Stimulated activated CD4-positive, alpha-beta T cell treated with anti-CD3 and anti-CD28 coated beads, Interleukin-15, amount 100 ng/mL, for 1 hour (primary cell): Measurements from ENCODE around the gene IZUMO1.
"Not testable (repeated sequence)": the region's sequence is repeated elsewhere in the genome, so short reads cannot be mapped to it uniquely, and the experiment has no call there.

Source experiments
- DNase-seq, 2 donors: peaks; one replicate each; pipeline ENCODE4 v3.0.0-alpha.2; 2020; ENCODE audit warnings: low read depth in 1 of 2, low spot score in 1 of 2

The IZUMO1 gene

DNA sequence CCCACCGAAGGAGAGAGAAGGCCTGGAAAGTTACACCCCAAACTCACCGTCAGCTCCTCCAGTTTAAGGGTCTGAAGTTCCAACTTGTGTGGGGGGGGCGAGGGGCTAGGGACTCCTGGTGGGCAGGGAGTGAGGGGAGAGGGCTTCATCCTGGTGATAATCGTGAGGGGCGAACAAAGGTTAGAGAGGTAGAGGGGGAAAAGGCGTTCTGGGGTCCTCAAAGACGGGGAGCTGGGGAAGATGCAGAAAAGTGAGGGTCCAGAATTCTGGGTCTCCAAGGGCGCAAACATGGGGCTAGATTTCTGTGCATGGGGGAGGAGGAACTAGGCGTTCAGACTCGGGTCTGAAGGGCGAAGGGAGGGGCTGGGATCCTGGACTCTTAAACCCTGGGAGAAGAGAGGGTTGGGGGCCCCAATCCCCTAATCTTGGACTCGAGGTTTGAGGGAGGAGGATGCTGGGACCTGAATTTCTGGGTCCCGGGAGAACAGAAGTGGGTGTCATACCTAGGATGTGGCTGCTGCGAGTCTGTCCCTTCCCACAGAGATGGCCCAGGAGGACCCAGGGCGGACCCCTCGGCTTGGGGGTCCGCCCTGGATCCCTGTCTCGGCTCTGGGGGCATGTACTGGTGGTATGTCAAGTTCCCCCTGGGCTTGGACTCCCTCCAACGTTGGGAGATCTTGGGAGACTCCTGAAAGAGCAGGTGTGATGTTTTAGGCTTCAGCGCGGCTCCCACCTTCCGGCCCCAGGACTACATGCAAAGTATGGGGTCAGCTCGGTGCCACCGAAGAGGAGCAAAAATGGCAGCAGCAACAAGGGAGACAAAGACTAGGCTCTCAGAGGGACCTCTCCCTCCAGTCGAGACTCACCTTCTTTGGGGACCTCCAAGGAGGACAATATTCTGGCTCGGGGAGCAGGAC is 31.7 kb downstream of the IZUMO1 start:
- DNase-seq, result no peak

DNA sequence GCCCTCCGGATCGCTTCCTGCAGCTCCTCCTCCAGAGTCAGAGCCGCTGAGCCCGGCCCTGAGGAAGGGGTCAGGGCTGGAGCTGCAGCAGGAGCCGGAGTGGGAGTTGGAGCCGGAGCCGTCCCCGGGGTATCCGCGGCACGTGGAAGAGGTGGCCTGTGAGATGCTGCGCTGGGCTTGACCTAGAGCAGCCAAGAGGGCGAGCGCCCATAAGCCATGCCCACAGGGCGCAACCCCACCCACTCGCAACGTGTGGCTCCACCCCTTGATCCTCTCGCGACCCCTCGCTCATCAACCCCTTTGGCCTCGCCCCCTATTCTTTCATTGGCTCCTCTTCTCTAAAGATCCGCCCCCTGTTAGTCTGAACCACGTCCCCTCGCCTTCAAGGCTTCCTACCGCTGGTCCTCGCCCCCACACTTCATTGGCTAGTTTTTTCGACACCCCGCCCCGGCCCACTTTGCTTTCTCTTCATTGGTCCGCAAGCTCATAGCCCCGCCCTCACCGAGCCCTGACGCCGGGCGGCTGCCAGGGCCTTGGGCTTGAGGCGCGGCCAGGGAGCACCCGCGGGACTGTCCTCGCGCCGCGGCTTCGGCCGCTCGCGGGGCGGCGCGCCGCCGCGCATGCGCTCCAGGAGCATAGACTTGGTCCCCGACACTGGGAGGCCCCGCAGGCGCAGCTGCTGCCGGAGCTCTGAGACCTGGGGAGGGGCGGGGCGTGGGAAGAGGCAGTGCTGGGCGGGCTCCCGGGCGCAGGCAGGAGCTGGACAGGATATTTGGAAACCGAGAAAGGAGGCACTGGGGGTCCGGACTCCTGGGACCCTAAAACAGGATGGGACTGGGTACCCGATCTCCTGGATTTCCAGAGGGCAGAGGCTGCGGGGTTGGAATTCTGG is 32.6 kb downstream of the IZUMO1 start:
- DNase-seq, result peak; percentile 92 to 95

DNA sequence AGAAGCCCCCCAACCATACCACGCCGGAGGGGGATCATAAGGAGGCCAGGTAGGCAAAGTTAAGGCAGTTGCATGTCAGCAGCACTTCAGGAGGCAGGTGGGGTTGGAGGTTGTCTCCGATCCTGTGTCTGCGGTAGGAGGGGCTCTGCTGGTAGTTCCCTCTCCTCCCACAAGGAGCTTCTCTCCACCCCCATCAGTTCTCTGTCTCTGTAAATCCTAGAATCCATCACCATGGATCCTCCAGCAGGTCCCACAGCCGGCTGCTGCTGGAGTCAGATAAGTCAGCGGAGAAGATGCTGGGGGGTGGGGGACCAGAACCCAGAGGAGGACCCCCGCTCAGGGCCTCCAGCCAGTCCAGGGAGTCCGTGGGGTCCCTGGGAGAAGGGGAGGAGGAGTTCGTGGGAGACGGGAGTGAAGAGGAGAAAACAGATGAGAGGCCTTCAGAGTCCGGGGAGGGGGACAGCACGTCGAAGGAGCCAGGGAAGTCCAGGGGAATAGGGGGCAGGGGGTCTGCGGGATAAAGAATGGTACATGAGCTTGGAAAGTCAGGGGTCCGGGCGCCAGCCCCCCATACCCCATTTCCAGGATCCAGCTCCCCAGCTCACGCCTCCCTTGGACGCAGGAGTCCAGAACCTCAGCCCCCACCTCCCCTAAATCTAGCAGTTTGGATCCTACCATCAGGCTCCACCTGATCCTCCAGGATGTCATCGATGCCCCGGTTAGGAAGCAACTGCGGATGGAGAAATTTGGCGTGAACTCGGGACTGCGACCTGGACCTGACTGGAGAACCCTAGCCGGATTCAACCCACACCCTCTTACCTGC is 33.5 kb downstream of the IZUMO1 start:
- DNase-seq, result no peak

DNA sequence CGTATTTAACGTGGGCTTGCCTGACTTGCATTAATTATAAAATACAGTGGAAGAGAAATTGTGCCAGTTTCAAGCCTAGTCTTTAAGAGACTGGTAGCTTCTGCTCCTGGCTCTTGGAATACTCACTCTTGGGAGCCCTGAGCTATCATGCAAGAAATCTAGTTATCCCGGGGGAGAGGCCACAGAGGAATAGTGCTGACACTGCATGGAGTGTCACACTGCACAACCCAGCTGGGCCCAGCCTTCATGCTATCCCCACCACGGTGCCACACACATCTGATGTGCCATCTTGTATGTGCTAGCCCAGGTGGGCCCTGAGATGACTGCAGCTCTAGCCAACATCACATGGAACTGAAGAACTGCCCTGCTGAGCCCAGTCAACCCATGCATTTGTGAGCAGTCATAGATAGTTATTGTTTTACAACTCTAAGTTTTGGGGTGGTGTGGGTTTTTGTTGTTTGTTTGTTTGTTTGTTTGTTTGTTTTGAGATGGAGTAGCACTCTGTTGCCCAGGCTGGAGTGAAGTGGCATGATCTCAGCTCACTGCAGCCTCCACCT is 35.5 kb downstream of the IZUMO1 start:
- no peak for DNase-seq

DNA sequence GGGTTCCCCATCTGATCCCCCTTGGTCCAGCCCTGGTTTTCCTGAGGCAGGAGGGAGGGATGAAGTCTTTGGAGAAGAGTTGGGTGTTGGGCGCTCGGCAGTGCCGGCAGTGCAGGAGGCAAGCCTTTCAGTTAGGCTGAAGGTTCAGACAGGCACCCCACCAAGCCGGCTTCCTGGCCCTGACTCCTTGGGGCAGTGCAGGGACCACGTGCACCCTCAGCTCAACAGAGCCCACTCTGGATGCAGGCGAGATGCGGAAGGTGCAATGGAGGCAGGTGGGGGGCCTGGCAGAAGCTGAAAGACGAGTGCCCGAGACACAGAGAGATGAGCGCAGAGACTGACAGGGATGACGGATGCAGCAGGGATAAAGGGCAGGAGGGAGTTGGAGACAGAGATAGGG is 38.2 kb downstream of the IZUMO1 start:
- no peak for DNase-seq

DNA sequence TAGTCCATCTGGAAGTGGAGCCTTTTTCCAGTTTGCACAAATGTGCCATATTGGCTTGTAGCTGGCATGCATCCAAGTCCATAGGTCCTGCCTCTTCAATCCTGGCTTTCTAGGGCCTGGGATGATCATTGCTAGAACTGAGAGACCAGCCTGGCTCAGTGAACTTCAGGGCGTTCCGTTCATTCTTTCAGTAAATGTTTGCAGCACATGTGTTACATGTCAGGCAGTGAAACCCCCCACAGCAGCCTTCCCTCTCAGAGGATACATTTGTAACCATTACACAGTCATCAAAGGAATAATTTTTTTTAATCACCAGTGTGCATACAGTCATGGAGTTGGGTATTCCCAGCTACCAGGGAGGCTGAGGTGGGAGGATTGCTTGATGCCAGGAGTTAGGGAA is 41.3 kb downstream of the IZUMO1 start:
- no peak for DNase-seq

DNA sequence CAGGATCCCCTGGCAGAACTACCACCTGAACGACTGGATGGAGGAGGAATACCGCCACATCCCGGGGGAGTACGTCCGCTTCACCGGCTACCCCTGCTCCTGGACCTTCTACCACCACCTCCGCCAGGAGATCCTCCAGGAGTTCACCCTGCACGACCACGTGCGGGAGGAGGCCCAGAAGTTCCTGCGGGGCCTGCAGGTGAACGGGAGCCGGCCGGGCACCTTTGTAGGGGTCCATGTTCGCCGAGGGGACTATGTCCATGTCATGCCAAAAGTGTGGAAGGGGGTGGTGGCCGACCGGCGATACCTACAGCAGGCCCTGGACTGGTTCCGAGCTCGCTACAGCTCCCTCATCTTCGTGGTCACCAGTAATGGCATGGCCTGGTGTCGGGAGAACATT is 43.4 kb downstream of the IZUMO1 start:
- DNase-seq, result no peak

DNA sequence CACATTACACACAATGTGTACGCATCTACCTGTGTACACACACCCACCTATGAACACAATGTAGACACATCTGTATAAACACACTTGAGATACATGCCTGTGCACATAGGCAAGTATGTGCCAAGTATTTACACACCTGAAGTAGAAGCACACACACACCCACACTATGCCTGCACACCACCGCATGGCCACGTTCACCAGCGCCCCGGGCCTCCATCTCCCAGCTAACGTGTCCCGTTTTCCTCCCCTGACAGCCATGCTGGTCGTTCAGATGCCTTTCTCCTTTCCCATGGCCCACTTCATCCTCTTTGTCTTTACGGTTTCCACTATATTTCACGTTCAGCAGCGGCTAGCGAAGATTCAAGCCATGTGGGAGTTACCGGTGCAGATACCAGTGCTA is 44.0 kb downstream of the IZUMO1 start:
- DNase-seq, result no peak

DNA sequence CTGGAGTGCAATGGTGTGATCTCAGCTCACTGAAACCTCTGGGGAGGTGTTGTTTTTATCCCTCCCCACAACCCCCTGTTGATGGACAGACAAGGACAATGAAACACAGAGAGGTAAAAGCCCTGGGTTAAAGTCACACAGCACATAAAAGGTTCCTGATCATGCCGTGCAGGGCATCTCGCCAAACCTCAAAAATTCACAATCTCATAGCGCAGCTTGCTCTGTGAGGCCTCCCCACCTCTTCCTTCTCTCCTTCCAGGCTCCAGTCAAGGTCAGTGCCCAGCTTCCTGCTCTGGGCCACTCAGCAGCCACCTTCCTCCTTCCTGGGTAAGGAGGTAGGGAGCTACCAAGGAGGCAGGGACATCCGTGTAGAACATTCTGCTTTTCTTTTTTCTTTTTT is 48.7 kb downstream of the IZUMO1 start:
- no peak for DNase-seq

DNA sequence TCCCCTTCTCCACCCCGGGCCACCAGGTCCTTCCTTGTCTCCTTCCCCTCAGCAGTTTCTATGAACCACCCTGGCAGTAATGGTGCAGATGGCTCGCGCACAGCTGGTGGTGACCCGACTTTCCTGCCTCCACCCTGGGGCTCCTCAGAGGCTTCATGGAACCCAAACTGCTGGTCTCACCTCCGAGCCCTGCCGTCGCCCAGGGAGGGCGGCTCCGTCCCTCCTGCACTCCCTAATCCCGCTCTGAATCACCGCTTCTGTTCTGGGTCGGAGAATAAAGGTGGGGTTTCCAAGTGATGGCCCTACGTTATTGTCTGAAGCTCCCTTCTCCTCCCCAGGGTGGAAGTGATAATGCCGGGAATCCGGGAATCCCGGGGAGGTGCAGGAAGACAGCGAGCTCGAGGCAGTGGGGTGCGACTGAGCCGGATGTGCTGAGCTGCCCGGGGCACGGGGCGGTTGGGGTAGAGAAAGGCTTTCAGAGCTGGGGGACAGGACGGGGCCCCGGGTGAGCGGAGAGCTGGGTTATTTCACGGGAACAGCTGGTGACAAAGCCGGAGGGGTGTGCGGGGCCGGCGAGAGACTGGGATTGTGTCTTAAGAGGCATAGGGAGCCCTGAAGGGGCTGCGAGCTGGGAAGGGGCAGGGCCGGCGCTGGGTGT is 50.2 kb downstream of the IZUMO1 start:
- DNase-seq, result no peak

DNA sequence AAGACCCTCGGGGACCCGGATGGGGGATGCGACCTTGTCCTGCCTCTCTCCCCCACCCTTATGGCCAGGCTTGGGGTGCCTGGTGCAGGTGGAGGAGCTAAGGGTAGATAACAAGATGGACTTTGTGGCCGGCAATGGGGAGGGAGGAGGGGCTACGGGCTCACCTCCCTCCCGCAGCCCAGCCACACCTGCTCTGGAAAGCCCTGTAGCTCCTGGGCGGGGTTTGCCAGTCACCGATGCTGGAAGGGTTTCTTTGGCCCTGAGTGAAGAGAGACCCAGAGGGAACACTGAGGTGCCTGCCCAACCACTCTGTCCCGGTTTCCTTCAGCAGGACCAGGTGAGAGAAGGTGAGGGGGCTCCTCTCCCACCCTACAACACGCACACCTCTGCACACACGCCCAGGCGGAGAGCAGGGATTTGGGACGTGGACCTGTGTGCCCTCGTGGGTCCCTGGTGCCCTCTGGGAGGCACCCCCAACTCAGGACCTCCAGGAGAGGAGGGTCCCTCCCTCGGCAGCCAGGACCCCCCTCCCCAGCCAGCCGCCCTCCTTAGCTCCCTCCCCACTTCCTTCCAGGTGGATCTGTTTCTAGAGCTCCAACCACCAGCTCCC is 50.9 kb downstream of the IZUMO1 start, which contains the start of gene FUT2:
TSS of gene FUT2 (plus strand) at position 229 of the 610 bp plus-strand sequence. CDS start 6,986 bp downstream, outside the sequence.
- no peak for DNase-seq

DNA sequence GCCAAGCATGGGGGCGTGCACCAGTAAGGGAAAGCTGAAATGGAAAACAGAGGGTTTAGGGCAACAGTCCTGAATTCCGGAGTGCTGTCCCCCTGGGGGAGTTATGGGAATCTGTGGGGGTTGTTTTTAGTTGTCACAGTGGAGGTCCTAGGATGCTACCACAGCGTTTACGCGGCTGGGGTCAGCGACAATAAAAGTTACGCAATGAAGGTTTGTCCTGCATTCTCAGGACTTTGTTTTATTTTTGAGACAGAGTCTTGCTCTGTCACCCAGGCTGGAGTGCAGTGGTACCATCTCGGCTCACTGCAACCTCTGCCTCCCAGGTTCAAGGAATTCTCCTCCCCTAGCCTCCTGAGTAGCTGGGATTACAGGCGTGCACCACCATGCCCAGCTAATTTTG is 53.1 kb downstream of the IZUMO1 start:
- DNase-seq, result not testable (repeated sequence)
